B cell (primary cell): ENCODE data around the gene LITAFD. TPM values are rescaled to one million over a fixed set of nuclear protein-coding genes. Genes with fewer than 3 reads are reported as not detected.
A peak's percentile ranks its signal among the peaks of the same experiment; 100 is the strongest.

Experiments used
- ATAC-seq: fragments of 200-7000 bp; cut with Tn5 transposase; one replicate; pipeline ENCODE4 v1.10.0; 2021; ENCODE audit warnings: low read depth, mild to moderate bottlenecking, moderate number of reproducible peaks, moderate library complexity
- CTCF ChIA-PET: fragments of 350-600 bp; sonication (Branson Sonifier 250); formaldehyde crosslinking; loops from one replicate; lab custom pipeline; 2021; ENCODE audit warnings: antibody characterized with exemption, inconsistent platforms; lab: Charles Lee
- POLR2A ChIA-PET: fragments of 350-600 bp; sonication (Branson Sonifier 250); formaldehyde crosslinking; loops from one replicate; lab custom pipeline; 2021; ENCODE audit warnings: antibody characterized with exemption; lab: Charles Lee
- DNase-seq: peaks from one replicate; pipeline ENCODE4 v3.0.0; 2013
- H2AFZ ChIP-seq: 2 replicates; pipeline ENCODE4 v1.6.1; 2012; ENCODE audit warnings: mild to moderate bottlenecking, low read depth, low read length; ENCODE audit not compliant: insufficient read depth, poor library complexity, severe bottlenecking
- H3K27ac ChIP-seq, 2 donors: 1 replicate in 1 of 2; 2 replicates in 1 of 2; pipeline ENCODE4 v1.5.1; 2012 to 2013; ENCODE audit warnings: low read length in 2 of 2, mild to moderate bottlenecking in 2 of 2, moderate library complexity in 1 of 2
- H3K27me3 ChIP-seq, 4 experiments: fragments of 200-600 bp in 1 of 4; sonication (generic) in 1 of 4; replicated peaks in 1 of 4; 1 replicate in 2 of 4; 2 replicates in 2 of 4; pipeline versions ENCODE4 v1.6.1 to v1.7.0; 2013 to 2016; ENCODE audit warnings: low read length in 3 of 4, mild to moderate bottlenecking in 2 of 4, mixed read lengths in 1 of 4, moderate library complexity in 1 of 4; ENCODE audit not compliant: insufficient read depth in 4 of 4, control insufficient read depth in 3 of 4; ENCODE audit errors: control extremely low read depth in 1 of 4
- H3K36me3 ChIP-seq, 2 experiments: replicated peaks in 1 of 2; 1 replicate in 1 of 2; 2 replicates in 1 of 2; pipeline versions ENCODE4 v1.6.1 to v1.7.1; 2013; ENCODE audit warnings: low read length in 1 of 2; ENCODE audit not compliant: insufficient read depth in 2 of 2, control insufficient read depth in 1 of 2; ENCODE audit errors: control extremely low read depth in 1 of 2, extremely low read depth in 1 of 2
- H3K4me1 ChIP-seq, 2 donors: fragments of 200-600 bp in 1 of 2; sonication (generic) in 1 of 2; 1 replicate in 1 of 2; 2 replicates in 1 of 2; pipeline versions ENCODE4 v1.5.1 to v1.6.1; 2013 to 2017; ENCODE audit warnings: low read length in 2 of 2; ENCODE audit not compliant: control insufficient read depth in 2 of 2, insufficient read depth in 2 of 2
- H3K4me2 ChIP-seq: replicated peaks from 2 replicates; pipeline ENCODE3; 2012; ENCODE audit warnings: mild to moderate bottlenecking, low read depth, low read length; ENCODE audit not compliant: poor library complexity, severe bottlenecking
- H3K4me3 ChIP-seq, 5 experiments: fragments of 200-600 bp in 1 of 5; sonication (generic) in 1 of 5; 1 replicate in 3 of 5; 2 replicates in 2 of 5; pipeline versions ENCODE4 v1.5.1 to v1.7.0; 2011 to 2016; ENCODE audit warnings: low read length in 4 of 5, mild to moderate bottlenecking in 4 of 5, low read depth in 2 of 5, control low read depth in 1 of 5, moderate library complexity in 1 of 5; ENCODE audit not compliant: insufficient read depth in 1 of 5; ENCODE audit errors: control extremely low read depth in 1 of 5, extremely low read depth in 1 of 5
- H3K79me2 ChIP-seq: fragments of 200-600 bp; sonication (generic); one replicate; pipeline ENCODE4 v1.6.0; 2016; ENCODE audit warnings: low read length; ENCODE audit not compliant: control insufficient read depth, insufficient read depth
- H3K9ac ChIP-seq: fragments of 200-600 bp; sonication (generic); 2 replicates; pipeline ENCODE4 v1.6.1; 2017; ENCODE audit warnings: mild to moderate bottlenecking, low read length, moderate library complexity
- H3K9me3 ChIP-seq, 3 donors: one replicate each; pipeline versions ENCODE4 v1.6.1 to v1.7.1; 2013; ENCODE audit warnings: low read length in 2 of 3; ENCODE audit not compliant: control insufficient read depth in 2 of 3, insufficient read depth in 1 of 3; ENCODE audit errors: control extremely low read depth in 1 of 3
- H4K20me1 ChIP-seq: 2 replicates; pipeline ENCODE4 v1.6.0; 2012; ENCODE audit warnings: mild to moderate bottlenecking, low read length; ENCODE audit not compliant: insufficient read depth, control insufficient read depth, poor library complexity, severe bottlenecking
- H3K27ac Mint-ChIP-seq: one replicate; pipeline ENCODE4 v1.8.0; 2021; ENCODE audit warnings: mixed read lengths
- H3K27me3 Mint-ChIP-seq: one replicate; pipeline ENCODE4 v1.8.0; 2021; ENCODE audit warnings: mixed read lengths
- H3K4me1 Mint-ChIP-seq: one replicate; pipeline ENCODE4 v1.8.0; 2021; ENCODE audit warnings: mixed read lengths
- H3K4me3 Mint-ChIP-seq: one replicate; pipeline ENCODE4 v1.8.0; 2021; ENCODE audit warnings: mixed read lengths
- H3K9me3 Mint-ChIP-seq: one replicate; pipeline ENCODE4 v1.8.0; 2022; ENCODE audit warnings: mixed read lengths; ENCODE audit not compliant: insufficient read depth
- CTCF ChIP-seq: fragments of 200-600 bp; IDR thresholded peaks from one replicate; pipeline ENCODE4 v1.8.0; 2022; ENCODE audit warnings: antibody characterized with exemption, mild to moderate bottlenecking
- EZH2 ChIP-seq: IDR thresholded peaks from 2 replicates; pipeline ENCODE4 v1.6.1; 2012; ENCODE audit warnings: borderline replicate concordance, low read depth, mild to moderate bottlenecking, moderate library complexity, low read length; ENCODE audit not compliant: insufficient read depth, poor library complexity, severe bottlenecking
- WGBS: methylation state at CpG from one replicate; pipeline ENCODE4 v1.1.5; 2013; ENCODE audit warnings: missing lambda C conversion rate; ENCODE audit not compliant: insufficient coverage; 5-methylcytosine and 5-hydroxymethylcytosine counted together
- intact Hi-C: fragments of 100-400 bp; cut with micrococcal nuclease; formaldehyde crosslinking; loops from one replicate; pipeline ENCODE4 v1.10.0; 2022
- polyA plus RNA-seq: library from polyadenylated mRNA; depleted of rRNA; stranded (reverse); fragments of >200 nt; gene quantifications from 2 replicates; pipeline ENCODE4 v1.2.3, GENCODE V29; 2012
- total RNA-seq, 2 donors: library from RNA; stranded (reverse); fragments of 120-200 nt in 1 of 2; gene quantifications; 1 replicate in 1 of 2; 2 replicates in 1 of 2; pipeline versions ENCODE4 v1.2.3 to v1.2.4, GENCODE V29; 2013 to 2022

LITAFD gene
- total and polyA plus RNA-seq, 2 donors (not counting 1 experiment from before 2014, with no cell fraction given) = not detected

GRCh38 chr16:8861563-8862308 lies 20.4 kb upstream of the LITAFD start:
- Histone ChIP-seq H4K20me1 (peaks cover 74% of the 10 kb centered on the region), H3K79me2 (peaks cover 59% of the 10 kb centered on the region), H3K36me3 (peaks cover 2 to 13% of the 10 kb centered on the region in 2 experiments), H3K9me3 (no peaks in the 10 kb centered on the region), H3K4me3 (no peak overlapping the region), H2AFZ (no peak overlapping the region), H3K27ac (no peak overlapping the region), H3K4me2 (no peak overlapping the region), H3K27me3 (no peaks in the 10 kb centered on the region), H3K9ac (no peak overlapping the region), H3K4me1 (peaks cover 9 to 29% of the 10 kb centered on the region in 2 donors)
- intact Hi-C loops = no loop called here
- WGBS = 95% methylated on average over 13 of the region's 14 CpGs
- ChIA-PET CTCF (interaction anchor here (1.8 kb wide), 1 partner anchor 9 kb away, joined by 4 read pairs; no protein-coding TSS in a partner anchor), POLR2A (no interaction called here)
- Mint-ChIP-seq H3K4me3 (no peak overlapping the region), H3K9me3 (no peaks in the 10 kb centered on the region), H3K4me1 (peaks cover 40% of the 10 kb centered on the region), H3K27ac (peak overlapping the region; percentile 5), H3K27me3 (no peaks in the 10 kb centered on the region)
- DNase-seq (no peak), ATAC-seq (no peak)
- TF ChIP-seq CTCF = no peak
- no peak for TF ChIP-seq EZH2
